Measurements from ENCODE around the gene SLC1A7. TPM values are rescaled to one million over a fixed set of nuclear protein-coding genes. Genes with fewer than 3 reads are reported as not detected.

The SLC1A7 gene
- total RNA-seq, 1 donor from 2014 or later = not detected

DNA sequence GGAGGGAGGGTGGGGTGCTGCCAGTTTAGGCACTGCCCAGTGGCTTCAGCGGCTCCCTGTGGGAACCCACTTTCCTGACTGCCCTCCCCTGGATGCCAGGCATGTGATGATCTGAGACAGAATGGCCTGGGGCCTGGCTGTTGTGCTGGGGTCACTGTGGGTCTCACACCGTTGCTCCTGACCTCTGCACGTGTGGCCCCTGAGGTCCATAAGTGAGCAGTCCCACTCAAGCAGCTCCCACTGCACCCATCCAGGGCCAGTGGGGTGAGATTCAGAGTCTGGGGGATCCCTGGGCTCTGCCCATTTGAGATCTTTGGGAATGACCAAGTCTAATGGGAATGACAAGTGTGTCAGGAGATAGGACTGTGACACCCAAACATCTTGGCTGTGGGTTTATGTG lies 62.4 kb downstream of the SLC1A7 start:
- DNase-seq (ENCODE audit: extremely low spot score, unreplicated experiment) = no peak
- TF ChIP-seq, protein P1, sequence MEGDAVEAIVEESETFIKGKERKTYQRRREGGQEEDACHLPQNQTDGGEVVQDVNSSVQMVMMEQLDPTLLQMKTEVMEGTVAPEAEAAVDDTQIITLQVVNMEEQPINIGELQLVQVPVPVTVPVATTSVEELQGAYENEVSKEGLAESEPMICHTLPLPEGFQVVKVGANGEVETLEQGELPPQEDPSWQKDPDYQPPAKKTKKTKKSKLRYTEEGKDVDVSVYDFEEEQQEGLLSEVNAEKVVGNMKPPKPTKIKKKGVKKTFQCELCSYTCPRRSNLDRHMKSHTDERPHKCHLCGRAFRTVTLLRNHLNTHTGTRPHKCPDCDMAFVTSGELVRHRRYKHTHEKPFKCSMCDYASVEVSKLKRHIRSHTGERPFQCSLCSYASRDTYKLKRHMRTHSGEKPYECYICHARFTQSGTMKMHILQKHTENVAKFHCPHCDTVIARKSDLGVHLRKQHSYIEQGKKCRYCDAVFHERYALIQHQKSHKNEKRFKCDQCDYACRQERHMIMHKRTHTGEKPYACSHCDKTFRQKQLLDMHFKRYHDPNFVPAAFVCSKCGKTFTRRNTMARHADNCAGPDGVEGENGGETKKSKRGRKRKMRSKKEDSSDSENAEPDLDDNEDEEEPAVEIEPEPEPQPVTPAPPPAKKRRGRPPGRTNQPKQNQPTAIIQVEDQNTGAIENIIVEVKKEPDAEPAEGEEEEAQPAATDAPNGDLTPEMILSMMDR (conservative IDR thresholded peaks at IDR 0.05) = no peak
- Mint-ChIP-seq H3K27ac (no peak overlapping the region), H3K4me3 (no peak overlapping the region), H3K27me3 (peaks cover 4% of the 10 kb centered on the region), H3K36me3 (no peaks in the 10 kb centered on the region), H3K9me3 (no peaks in the 10 kb centered on the region), H3K4me1 (ENCODE audit: unreplicated experiment) (peaks cover 14% of the 10 kb centered on the region)

DNA sequence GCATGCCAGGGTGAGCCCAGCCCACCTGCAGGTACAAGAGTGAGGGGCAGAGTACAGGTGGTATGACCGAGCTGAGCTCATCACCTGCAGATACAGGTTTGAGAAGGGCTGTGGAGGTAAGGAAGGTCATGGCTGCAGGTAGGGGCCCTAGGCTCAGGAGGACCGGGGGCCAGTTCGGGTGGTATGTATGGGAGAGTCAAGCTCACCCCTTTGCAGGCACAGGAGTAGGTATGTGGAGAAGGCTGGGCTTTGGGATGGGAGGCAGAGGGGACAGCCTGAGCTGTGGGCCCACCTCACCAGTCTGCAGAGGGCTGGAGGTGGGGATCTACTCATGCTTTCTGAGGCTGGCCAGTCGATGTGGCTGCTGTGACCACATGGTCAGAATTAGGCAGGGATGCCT lies 63.2 kb downstream of the SLC1A7 start:
- TF ChIP-seq, protein P1 (conservative IDR thresholded peaks at IDR 0.05) = no peak
- Mint-ChIP-seq H3K4me3 (no peak overlapping the region), H3K36me3 (no peaks in the 10 kb centered on the region), H3K4me1 (ENCODE audit: unreplicated experiment) (peaks cover 8% of the 10 kb centered on the region), H3K9me3 (no peaks in the 10 kb centered on the region), H3K27me3 (peaks cover 4% of the 10 kb centered on the region), H3K27ac (no peak overlapping the region)
- DNase-seq (ENCODE audit: extremely low spot score, unreplicated experiment) = no peak

DNA sequence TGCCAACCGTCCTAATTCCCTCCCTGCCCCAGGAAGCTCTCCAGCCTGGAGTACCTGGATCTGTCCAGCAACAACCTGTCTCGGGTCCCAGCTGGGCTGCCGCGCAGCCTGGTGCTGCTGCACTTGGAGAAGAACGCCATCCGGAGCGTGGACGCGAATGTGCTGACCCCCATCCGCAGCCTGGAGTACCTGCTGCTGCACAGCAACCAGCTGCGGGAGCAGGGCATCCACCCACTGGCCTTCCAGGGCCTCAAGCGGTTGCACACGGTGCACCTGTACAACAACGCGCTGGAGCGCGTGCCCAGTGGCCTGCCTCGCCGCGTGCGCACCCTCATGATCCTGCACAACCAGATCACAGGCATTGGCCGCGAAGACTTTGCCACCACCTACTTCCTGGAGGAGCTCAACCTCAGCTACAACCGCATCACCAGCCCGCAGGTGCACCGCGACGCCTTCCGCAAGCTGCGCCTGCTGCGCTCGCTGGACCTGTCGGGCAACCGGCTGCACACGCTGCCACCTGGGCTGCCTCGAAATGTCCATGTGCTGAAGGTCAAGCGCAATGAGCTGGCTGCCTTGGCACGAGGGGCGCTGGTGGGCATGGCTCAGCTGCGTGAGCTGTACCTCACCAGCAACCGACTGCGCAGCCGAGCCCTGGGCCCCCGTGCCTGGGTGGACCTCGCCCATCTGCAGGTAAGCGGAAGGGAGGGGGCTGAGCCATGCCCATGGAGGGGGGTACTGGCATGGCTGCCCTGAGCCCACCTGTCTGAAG lies 63.9 kb downstream of the SLC1A7 start:
- no peak overlapping the region for H3K27ac Mint-ChIP-seq
- H3K4me1 Mint-ChIP-seq (ENCODE audit: unreplicated experiment) = peaks cover 8% of the 10 kb centered on the region
- H3K9me3 Mint-ChIP-seq = no peaks in the 10 kb centered on the region
- no peaks in the 10 kb centered on the region for H3K36me3 Mint-ChIP-seq
- DNase-seq (ENCODE audit: extremely low spot score, unreplicated experiment) = no peak
- peaks cover 4% of the 10 kb centered on the region for H3K27me3 Mint-ChIP-seq
- H3K4me3 Mint-ChIP-seq = no peak overlapping the region
- TF ChIP-seq, protein P1 (conservative IDR thresholded peaks at IDR 0.05) = no peak

DNA sequence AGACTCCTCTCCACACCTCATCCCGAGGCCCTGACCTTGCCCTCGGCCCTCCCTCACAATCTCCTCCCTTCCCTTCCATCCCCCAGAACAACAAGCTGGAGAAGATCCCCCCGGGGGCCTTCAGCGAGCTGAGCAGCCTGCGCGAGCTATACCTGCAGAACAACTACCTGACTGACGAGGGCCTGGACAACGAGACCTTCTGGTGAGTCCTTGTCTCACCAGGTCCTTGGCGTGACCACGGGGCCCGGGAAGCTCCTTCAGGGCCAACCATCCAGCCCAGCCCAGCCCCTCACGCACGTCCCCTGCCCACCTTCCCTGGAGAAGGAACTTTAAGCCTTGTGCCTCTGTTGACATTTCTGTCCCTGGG lies 64.9 kb downstream of the SLC1A7 start:
- Mint-ChIP-seq H3K4me3 (no peak overlapping the region), H3K36me3 (no peaks in the 10 kb centered on the region), H3K27me3 (peaks cover 4% of the 10 kb centered on the region), H3K9me3 (no peaks in the 10 kb centered on the region), H3K4me1 (ENCODE audit: unreplicated experiment) (no peaks in the 10 kb centered on the region), H3K27ac (no peak overlapping the region)
- DNase-seq (ENCODE audit: extremely low spot score, unreplicated experiment) = no peak
- TF ChIP-seq, protein P1 (conservative IDR thresholded peaks at IDR 0.05) = no peak

DNA sequence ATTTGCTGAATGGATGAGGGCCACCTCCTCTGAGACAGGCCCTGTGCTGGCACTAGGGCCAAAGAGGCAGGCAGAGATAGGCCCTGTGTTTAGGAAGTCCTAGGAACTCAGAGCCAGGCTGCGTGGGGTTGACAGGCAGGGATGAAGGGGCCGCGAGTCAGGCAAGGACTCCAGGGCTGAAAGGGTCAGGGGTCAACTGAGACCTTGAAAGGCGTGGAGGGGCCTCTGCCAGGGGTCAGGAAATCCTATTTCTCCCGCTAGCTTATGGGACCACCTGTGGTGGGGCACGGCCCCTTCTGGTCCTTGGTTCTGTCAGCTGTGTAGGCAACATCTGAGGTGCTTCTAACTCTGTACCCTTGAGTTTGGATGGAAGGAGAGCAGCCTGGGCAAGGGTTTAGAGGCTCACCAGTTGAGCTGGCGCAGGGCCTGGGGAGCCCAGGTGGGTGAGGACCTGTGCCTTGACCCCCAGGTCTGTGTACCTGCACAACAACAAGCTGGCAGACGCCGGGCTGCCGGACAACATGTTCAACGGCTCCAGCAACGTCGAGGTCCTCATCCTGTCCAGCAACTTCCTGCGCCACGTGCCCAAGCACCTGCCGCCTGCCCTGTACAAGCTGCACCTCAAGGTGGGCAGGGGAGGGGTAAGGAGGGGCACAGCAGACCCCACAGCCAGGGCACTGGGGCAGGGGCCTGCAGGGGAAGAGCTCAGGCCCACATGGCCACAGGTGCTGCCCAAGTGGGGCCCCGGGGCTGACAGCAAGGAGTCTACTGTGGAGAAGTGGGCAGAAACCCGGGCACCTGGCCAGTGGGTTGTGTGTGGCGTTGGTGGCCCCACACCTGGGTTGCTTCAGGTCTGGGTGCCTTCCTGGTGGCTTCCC lies 65.5 kb downstream of the SLC1A7 start:
- Mint-ChIP-seq H3K27me3 (peaks cover 4% of the 10 kb centered on the region), H3K27ac (no peak overlapping the region), H3K9me3 (no peaks in the 10 kb centered on the region), H3K4me3 (no peak overlapping the region), H3K36me3 (no peaks in the 10 kb centered on the region), H3K4me1 (ENCODE audit: unreplicated experiment) (no peaks in the 10 kb centered on the region)
- no peak for DNase-seq (ENCODE audit: extremely low spot score, unreplicated experiment)
- TF ChIP-seq, protein P1 (conservative IDR thresholded peaks at IDR 0.05) = no peak
